ENCODE data around the gene SLC38A3.

The SLC38A3 gene

DNA sequence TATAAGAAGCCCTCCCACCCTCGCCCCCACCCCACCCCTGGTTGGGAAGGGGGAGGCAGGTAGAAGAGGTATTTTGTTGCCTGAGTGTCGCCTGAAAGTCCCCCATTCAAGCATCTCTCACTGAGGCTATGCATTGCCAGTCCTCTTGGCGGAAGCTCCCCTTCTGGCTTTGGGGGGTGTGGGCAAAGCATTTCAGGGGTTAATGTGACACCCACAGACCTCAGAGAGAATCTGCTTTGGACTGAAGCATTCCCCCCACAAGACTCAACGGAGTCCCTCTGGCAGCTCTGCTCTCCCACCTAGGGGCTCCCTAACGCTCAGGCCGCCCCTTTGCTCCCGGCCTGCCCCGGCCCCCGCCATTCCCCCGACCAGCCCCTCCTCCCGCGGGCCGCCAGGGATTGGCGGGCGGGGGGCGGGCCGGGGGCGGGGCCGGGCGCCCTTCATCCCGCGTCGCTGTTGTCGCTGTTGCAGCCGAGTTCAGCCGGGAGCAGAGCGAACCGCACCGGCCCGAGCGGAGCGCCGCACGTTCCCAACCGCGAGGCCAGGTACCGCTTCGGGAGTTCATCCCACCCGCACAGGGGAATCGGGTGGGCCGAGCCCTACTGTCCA, at the start of gene SLC38A3:
TSS of gene SLC38A3 (plus strand) at position 468 of the 609 bp plus-strand sequence. CDS start 8,929 bp downstream, outside the sequence.
- Histone ChIP-seq H3K9me3 (ENCODE audit: severe bottlenecking) (no peaks in the 10 kb centered on the region), H3K36me3 (no peaks in the 10 kb centered on the region; the same call in 1 of the 2 replicates), H3K27me3 (ENCODE audit: insufficient read depth, low read depth, severe bottlenecking) (no peaks in the 10 kb centered on the region), H3K4me3 (ENCODE audit: low read depth, low read length) (peak within 1 kb of the TSS; percentile 81), H3K27ac (peak within 1 kb of the TSS; percentile 83)
- peak; percentile 69 for DNase-seq
- TF ChIP-seq, protein P1, sequence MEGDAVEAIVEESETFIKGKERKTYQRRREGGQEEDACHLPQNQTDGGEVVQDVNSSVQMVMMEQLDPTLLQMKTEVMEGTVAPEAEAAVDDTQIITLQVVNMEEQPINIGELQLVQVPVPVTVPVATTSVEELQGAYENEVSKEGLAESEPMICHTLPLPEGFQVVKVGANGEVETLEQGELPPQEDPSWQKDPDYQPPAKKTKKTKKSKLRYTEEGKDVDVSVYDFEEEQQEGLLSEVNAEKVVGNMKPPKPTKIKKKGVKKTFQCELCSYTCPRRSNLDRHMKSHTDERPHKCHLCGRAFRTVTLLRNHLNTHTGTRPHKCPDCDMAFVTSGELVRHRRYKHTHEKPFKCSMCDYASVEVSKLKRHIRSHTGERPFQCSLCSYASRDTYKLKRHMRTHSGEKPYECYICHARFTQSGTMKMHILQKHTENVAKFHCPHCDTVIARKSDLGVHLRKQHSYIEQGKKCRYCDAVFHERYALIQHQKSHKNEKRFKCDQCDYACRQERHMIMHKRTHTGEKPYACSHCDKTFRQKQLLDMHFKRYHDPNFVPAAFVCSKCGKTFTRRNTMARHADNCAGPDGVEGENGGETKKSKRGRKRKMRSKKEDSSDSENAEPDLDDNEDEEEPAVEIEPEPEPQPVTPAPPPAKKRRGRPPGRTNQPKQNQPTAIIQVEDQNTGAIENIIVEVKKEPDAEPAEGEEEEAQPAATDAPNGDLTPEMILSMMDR (IDR thresholded peaks at IDR 0.05; ENCODE audit: low read depth, low read length) = no peak

DNA sequence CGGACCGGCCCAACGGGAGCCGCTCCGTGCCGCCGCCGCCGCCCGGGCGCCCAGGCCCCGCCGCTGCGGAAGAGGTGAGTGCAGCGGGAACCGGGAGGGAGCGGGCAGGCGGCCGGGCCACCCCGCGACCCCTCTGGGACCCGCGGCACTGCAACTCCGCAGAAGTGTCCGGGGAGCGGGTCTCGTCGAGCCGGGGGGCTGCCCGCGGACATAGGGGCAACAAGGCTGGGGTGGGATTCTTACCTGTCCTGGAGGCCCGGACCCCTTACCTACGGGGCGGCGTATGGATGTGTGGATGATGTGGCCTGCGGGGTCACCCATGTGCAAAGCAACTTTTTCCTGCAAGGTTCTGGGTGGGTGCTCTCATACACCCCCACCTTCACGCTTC, 49.6 kb upstream of the SLC38A3 start:
- TF ChIP-seq, protein P1 (IDR thresholded peaks at IDR 0.05; ENCODE audit: low read depth, low read length) = no peak

DNA sequence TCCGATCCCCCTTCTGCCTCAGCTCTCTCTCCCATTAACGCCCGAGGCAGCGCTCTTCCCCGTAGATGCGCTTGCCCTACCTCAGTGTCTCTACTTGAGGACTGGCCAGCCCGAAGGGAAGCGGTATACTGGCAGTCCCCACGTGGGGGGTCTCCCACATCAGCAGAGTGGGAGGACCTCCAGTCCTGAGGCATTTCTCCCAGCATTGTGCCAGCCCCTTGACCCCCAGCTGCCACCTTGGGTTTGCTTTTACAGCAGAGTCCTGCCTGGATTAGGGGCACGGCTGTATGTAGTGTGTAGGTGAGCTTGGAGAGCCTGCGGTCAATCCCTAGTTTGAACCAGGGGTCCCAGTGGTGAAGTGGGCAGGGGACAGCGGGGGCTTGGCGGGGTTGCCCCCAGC, 49.2 kb upstream of the SLC38A3 start:
- DNase-seq = no peak
- Histone ChIP-seq H3K9me3 (ENCODE audit: severe bottlenecking) (no peaks in the 10 kb centered on the region), H3K27me3 (ENCODE audit: insufficient read depth, low read depth, severe bottlenecking) (no peaks in the 10 kb centered on the region), H3K36me3 (peaks cover 42% of the 10 kb centered on the region), H3K4me3 (ENCODE audit: low read depth, low read length) (peak overlapping the region; percentile 92), H3K27ac (peak overlapping the region; percentile 78)
- TF ChIP-seq, protein P1 (IDR thresholded peaks at IDR 0.05; ENCODE audit: low read depth, low read length) = no peak

More for the DNA sequence above, 49.6 kb upstream of the SLC38A3 start:
- H3K27me3 ChIP-seq (ENCODE audit: insufficient read depth, low read depth, severe bottlenecking) = no peaks in the 10 kb centered on the region
- no peaks in the 10 kb centered on the region for H3K9me3 ChIP-seq (ENCODE audit: severe bottlenecking)
- H3K36me3 ChIP-seq = peaks cover 38% of the 10 kb centered on the region
- H3K27ac ChIP-seq = peak overlapping the region; percentile 78
- H3K4me3 ChIP-seq (ENCODE audit: low read depth, low read length) = peak overlapping the region; percentile 92
- DNase-seq = no peak

DNA sequence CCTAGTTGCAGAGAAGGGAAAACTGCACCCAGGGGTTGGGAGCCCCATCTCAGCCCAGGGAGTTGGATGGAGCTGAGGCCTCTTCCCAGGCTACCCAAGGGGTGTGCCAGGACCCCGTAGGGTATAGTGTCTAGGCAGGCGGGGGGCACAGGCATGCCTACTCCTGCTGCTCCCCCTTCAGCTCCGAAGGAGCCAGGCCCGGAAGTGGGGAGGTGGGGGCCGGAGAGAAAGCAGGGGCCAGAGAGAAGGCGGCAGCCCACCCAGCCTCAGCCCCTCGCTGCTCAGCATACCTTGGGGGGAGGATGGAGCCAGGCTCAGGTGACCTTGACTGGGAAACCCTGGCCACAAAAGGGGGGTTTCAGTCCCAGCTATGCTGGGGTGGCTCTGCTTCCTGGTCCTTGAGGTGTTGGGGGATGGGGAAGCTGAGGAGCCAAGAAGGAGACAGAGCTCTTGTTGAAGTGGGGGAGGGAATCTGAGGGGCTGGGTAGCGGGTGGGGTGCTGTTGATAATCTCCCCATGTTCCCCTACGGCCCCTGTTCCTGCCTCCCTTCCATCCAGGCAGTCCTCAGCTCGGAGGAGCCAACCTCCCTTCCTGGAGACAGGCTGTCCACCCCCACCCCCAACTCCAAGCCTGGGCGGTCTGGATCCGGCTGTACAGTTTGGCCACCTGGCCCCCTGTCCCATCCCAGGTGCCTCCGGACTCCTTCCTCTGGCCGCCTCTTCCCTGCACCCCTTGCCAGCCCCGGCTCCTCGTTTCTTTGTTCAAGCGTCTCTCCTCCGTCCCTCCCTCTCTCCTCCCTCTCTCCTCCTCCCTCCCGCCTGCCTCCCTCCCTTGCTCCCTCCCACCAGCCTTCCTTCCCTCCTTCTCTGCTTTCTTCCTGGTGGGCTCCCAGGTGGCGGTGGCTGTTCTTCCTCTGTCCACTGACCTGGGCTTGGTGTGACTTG, 48.2 kb upstream of the SLC38A3 start:
- Histone ChIP-seq H3K27ac (peak overlapping the region; percentile 78), H3K4me3 (ENCODE audit: low read depth, low read length) (peak overlapping the region; percentile 92), H3K36me3 (peaks cover 51% of the 10 kb centered on the region), H3K9me3 (ENCODE audit: severe bottlenecking) (no peaks in the 10 kb centered on the region), H3K27me3 (ENCODE audit: insufficient read depth, low read depth, severe bottlenecking) (no peaks in the 10 kb centered on the region)
- TF ChIP-seq, protein P1 (IDR thresholded peaks at IDR 0.05; ENCODE audit: low read depth, low read length) = no peak
- peak; percentile 57 for DNase-seq

DNA sequence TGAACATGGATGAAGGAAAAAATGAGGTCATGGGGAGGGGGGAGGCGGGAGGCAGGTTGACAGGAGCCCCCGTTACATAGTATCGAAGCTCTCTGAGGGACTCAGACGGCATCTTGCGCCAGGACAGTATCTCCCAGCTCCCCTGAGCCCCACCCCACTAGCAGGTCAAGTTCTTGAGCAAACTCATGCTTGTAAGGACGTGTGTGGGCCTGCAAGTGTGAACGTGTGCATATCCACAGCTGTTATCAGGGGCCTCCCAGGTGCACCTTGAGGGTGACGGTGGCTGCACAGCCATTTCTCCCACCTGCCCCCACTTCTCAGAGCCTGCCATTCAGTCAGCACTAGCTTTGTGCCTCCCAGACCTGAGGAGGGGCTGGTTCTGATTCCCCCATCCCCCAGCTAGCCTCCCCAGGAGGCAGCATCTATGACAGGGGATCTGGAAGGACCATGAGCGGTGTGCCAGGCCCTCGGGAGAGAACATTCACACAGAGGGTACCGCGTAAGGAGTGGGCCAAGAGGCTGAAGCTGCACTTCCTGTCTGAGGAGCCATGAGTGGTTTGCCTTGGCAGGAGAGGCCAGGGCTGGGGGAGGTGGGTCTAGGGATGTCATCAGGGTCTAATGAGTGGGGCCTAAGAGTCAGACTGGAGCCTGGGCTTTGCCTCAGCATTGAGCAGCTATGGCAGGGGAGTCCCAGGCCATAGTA, 47.1 kb upstream of the SLC38A3 start:
- TF ChIP-seq, protein P1 (IDR thresholded peaks at IDR 0.05; ENCODE audit: low read depth, low read length) = no peak
- DNase-seq = no peak
- H3K36me3 ChIP-seq = peaks cover 63% of the 10 kb centered on the region

More for the DNA sequence above, 47.1 kb upstream of the SLC38A3 start:
- Histone ChIP-seq H3K27ac (peak overlapping the region; percentile 78), H3K9me3 (ENCODE audit: severe bottlenecking) (no peaks in the 10 kb centered on the region), H3K4me3 (ENCODE audit: low read depth, low read length) (no peak overlapping the region), H3K27me3 (ENCODE audit: insufficient read depth, low read depth, severe bottlenecking) (no peaks in the 10 kb centered on the region)
